ENCODE results near the gene ARHGAP28.

Gene ARHGAP28

DNA sequence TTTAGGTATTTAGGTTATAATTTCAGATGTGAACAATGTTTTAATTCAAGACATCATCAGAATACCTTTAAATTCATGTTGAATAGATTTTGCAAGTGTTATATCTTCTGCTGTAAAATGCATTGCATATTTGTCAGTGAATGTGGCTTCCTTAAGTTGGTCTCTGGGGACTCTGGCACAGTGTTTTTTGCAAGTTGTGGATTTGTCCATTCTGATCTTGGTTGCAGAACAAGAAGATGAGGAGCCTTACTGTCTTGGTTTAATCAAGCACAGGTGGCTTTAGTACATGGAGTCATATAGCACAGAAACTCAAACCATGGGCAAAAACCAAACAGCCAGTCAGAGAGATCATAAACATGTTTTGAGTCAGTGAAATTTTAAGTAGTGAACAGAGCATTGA lies 135.7 kb downstream of the ARHGAP28 start:
- in situ Hi-C loops (cut with HindIII; ENCODE audit: low sequenced_read_pairs) = no loop called here

DNA sequence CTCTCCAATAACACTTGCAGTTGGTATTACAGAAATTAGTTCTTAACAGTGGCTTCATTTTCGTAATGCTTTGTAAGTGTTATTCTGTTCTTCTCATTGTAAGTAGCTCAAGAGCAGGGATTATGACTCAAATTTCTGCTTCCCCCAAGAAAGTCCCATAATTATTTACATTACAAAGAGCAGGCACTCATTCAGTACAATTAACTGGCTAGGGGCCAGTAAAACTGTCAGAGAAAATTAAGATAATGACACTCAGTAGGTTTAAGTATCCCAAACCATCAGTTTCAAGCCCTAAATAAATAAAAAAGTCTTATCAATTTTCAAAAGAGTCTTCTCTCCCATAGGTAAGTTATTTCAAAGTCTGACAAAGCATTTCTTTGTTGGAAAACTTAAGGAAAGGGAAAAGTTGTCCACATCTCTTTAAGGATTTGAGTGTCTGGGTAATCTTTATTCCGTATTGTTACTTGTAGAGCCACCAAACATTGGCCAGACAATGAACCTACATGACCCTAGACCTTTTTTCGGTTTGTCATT lies 137.1 kb downstream of the ARHGAP28 start:
- in situ Hi-C loops (cut with HindIII; ENCODE audit: low sequenced_read_pairs) = no loop called here

DNA sequence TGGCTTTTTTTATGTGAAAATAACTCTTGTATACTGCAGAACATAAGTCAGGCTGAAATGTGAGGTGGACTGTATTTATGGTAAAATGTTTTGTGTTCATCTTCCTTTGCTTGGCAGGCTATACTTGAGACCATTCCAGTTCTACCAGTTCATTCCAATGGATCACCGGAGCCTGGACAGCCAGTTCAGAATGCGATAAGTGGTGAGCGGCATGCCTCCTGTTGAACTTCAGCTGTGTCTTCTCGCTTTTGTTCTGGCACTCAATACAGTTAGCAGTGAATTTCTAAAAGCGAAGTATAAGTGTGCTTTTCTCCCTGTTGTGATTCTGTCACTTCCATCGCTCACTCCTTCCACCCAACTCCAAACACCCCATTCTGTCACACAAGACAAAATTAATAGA lies 138.5 kb downstream of the ARHGAP28 start:
- in situ Hi-C loops (cut with HindIII; ENCODE audit: low sequenced_read_pairs) = no loop called here

DNA sequence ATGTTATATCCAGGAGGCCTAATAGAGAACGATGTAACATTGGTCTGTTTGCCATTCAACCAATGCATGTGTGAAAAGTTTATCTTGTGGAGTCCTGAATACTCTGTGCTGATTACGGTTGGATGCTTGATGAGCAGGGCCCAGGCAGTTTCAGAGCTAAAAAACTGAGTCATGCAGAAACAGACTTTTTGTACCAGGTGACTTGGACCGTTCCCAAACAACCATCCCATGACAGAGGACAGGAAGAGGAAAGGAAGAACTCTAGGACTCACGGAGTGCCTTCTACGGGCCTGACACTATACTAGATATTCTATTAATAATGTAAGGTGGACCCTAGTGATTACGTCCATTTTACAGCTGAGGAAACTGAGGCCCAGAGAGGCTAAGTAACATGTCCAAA lies 142.1 kb downstream of the ARHGAP28 start:
- in situ Hi-C loops (cut with HindIII; ENCODE audit: low sequenced_read_pairs) = no loop called here

DNA sequence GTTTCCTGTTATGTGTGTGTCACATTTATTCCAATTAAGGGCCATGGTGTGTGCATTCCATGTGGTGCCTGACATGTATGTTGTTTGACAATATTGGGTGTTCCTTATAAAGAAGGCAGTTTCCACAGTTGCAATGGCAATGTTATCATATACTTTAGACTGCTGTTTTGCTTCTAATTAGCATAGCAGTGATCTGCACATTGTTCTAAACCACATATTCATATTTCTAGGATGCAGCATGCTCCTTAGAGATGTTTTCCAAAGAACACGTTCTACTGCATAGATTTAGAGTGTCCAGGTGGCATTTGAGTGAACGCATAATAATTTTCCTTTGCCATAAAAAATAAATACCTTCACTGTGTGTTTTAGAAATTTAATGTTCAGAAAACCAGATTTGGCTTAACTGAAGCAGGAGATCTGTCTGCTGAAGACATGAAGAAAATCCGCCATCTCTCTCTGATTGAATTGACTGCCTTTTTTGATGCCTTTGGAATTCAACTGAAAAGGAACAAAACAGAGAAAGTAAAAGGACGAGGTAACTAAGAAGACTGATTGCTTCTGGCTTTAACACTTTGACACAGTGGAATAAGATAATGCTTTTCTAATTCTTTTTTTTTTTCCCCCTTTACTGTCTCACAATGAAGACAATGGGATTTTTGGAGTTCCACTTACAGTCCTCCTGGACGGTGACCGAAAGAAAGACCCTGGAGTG lies 143.7 kb downstream of the ARHGAP28 start:
- in situ Hi-C loops (cut with HindIII; ENCODE audit: low sequenced_read_pairs) = no loop called here

DNA sequence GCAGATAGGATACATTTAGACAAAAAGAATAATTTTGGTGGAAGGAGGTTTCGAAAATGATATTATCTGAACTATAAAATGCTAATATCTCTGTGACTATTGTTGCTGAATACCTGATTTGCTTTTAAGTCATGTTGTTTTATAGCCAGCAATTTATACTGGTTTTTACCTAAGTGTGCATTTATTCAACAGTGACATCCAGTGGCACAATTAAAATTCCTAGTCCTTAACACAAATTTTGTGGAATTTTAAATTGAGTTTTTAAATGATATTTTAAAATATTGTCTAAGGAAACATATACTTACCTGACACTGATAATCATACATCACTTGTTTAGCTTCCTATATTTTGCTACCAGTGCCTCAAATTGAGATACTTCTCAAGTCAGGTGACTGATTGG lies 144.8 kb downstream of the ARHGAP28 start:
- in situ Hi-C loops (cut with HindIII; ENCODE audit: low sequenced_read_pairs) = no loop called here

DNA sequence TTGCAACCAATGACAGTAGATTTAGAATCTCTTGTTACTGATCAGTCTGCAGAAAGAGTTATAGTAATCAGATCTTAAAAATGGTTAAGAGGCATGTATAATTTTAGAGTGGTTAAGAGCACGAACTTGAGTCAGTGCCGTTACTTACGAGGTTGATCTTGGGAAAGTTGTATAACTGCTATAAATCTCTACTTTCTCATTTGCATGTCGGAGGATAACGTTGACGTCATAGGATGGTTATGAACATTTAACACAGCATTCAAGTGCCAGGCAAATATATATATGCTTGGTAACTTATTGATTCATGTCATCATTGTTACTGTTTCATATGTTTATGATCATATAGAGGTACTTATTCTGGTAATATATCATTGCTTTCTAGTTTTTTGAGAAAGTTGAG lies 146.2 kb downstream of the ARHGAP28 start:
- in situ Hi-C loops (cut with HindIII; ENCODE audit: low sequenced_read_pairs) = loop anchor here (25.0 kb wide), 1 partner anchor 163 kb away; no protein-coding TSS in a partner anchor

DNA sequence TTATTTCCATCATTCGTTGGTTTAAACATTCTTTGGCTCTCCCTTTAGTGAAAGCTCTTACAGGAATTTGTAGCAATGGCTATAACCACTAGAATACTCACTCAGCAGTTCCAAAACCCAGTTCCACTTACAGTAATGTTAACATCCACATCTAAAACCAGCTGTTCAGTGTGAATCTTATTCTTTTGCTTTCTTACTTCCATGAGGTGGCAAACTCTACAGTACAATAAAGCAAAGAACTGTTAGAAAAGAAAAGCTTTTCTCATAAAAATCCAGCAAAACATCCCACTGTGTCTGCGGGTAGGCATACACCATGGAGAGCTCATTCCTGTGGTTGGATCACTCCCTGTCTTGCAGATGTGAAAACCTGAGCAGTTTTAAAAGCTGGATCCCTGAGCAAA lies 147.1 kb downstream of the ARHGAP28 start:
- in situ Hi-C loops (cut with HindIII; ENCODE audit: low sequenced_read_pairs) = loop anchor here (25.0 kb wide), 1 partner anchor 164 kb away; no protein-coding TSS in a partner anchor

DNA sequence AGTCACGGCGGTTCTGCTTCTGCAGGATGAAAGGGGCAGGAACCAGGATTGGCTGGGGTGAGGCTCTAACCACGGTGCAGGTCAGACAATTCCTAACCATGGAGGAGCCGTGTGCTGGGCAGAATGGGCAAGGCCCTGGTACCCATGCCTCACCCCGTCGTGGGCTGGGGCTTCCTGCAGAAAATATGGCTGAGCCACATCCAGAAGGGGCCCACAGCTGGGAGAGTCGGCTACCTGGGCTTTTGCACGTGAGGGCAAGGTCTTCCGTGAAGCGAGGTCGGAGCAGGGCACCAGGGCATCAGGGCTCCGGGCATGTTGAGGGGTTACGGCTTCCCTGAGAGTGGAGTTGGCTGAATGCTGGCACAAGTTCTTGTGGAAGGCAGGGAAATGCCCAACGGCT lies 147.8 kb downstream of the ARHGAP28 start:
- in situ Hi-C loops (cut with HindIII; ENCODE audit: low sequenced_read_pairs) = loop anchor here (25.0 kb wide), 1 partner anchor 165 kb away; no protein-coding TSS in a partner anchor

DNA sequence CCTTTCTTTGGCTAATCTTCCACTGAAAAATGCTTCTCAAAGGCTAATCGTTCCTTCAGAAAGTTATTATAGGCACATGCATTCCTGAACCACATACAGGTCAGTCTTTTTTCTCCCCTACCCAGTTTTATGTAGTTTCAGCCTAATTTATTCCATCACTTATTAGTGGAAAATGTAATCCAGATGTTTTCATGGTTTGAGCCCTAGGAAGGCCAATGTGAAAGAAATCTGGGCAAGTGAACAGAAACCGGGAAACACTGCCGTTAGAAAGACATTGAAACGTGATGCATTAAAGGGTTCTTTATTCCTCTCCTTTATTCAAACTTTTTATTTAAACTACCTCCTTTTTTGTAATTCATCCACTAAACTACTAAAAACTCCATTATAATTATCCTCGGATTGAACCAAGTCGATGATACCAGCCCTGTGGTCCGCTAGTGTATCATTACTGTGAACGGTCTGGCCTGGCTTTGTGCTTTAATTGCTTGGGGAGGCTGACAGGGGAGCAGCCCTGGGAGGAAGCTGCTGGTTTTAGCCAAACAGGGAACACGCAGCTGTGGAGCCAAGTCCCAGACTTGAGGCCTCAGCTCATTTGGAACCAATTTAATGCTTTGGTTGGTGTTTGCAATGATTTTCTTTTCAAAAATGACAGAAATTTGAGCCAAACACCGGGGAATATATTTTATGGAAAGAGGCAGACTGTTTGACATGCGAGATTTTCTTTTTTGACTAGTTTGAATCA lies 149.2 kb downstream of the ARHGAP28 start:
- in situ Hi-C loops (cut with HindIII; ENCODE audit: low sequenced_read_pairs) = loop anchor here (25.0 kb wide), 1 partner anchor 166 kb away; no protein-coding TSS in a partner anchor

DNA sequence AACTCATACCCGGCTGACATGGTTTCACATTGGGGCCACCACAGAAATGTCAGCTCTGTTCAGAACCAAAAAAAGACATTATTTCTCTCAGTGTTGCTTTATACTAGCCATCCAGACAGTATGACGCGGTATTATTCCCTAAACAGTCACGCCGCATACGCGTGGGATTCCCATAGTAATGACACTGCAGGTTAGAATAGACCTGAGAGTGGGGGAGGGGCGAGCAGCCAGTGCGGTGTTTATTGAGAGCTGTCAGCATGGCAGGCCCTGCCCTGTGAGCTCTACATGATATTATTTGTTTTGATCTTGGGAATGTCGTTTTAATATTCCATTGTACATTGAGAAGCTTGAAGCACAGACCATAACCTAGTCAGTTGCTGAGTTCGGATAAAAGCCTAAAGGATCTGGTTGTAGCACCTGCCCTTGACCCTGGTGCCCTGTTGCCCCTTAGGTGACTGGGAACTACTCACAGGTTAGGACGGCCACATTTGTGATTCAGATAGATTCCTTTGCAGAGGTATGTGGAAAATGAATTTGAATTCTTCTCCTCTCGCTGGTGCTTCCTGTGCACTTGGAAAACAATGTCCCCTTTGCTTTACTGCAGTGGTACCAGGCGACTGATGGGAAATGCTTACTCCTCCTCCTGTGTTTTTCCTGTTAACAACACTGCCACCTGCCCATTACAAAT lies 150.1 kb downstream of the ARHGAP28 start:
- in situ Hi-C loops (cut with HindIII; ENCODE audit: low sequenced_read_pairs) = loop anchor here (5.0 to 25.0 kb wide), 2 partner anchors 167 to 332 kb away; no protein-coding TSS in a partner anchor

DNA sequence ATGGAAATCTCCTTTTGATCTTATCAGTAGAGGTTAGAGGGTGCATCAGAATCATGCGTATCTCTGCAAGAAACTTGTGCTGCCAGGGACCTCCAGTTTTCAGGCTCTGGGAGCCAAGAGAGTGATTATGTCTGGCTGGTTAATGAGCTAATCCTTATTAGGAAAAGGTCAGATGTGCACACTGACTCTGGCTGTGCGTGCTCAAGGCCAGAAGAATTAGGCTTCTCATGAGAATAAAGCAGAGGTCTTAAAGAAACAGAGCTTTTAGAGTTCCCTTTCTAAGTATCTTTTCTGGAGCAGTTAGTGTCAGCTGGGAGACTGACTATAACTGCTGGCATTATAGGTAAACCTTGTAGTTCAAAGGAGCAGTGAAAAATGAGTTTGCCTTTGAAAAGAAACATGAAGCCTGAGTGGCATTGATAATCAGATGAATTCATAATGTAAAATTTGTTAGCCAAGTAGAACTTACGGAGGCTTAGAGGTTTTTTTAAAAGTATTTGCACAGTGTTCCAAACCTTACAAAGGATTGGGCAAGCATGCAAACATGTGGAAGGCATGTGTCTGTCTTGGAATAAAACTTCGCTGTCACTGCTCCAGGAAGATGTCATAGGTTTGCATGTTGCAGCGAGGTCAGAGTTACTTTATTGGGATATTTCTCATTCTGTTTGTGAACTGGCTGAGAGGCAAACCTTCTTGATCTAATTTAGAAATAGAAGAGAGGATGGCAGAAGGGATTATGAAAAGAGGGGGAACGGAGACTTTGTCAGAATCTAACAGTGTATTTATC lies 151.7 kb downstream of the ARHGAP28 start:
- in situ Hi-C loops (cut with HindIII; ENCODE audit: low sequenced_read_pairs) = loop anchor here (5.0 to 25.0 kb wide), 2 partner anchors 169 to 334 kb away; no protein-coding TSS in a partner anchor

DNA sequence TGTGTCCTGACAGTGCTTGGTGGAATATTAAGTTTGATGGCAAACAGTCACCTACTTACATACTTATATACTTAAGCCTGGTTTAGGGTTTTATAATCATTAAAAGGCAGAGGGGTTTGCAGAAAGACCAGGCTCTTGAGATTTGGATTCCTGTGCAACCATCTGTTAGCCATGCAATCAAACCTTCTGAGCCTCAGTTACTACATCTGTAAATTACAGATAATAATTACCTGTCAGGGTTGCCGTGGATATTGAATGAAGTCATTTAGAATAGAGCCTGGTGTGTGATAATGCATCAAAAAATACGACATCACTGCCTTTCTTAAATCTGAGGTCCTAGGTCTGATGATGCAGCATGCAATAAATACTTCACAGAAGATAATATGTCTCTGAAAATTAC lies 152.9 kb downstream of the ARHGAP28 start:
- in situ Hi-C loops (cut with HindIII; ENCODE audit: low sequenced_read_pairs) = loop anchor here (5.0 to 25.0 kb wide), 2 partner anchors 170 to 335 kb away; no protein-coding TSS in a partner anchor

DNA sequence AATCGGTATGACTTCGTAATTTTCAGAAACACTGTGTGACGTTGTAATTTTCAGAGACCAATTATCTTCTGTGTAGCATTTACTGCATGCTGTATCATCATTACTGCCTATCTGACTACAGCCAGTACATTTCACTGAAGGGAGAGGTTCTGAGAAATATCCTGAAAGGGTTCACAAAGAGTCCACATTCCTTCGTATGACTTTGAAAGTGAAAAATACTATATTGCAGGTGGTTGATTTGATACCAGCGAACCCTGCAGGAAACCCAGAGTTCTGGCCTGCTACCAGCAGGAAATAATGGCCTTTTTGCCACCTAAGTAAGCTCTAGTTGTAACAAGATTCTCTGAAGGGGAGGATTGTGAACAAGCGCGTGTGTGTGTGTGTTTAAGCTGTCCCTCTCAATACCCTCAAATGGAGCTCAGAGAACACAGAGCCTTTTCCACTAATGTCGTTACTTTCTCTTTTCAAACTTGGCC lies 155.5 kb downstream of the ARHGAP28 start:
- in situ Hi-C loops (cut with HindIII; ENCODE audit: low sequenced_read_pairs) = loop anchor here (25.0 kb wide), 1 partner anchor 173 kb away; no protein-coding TSS in a partner anchor

DNA sequence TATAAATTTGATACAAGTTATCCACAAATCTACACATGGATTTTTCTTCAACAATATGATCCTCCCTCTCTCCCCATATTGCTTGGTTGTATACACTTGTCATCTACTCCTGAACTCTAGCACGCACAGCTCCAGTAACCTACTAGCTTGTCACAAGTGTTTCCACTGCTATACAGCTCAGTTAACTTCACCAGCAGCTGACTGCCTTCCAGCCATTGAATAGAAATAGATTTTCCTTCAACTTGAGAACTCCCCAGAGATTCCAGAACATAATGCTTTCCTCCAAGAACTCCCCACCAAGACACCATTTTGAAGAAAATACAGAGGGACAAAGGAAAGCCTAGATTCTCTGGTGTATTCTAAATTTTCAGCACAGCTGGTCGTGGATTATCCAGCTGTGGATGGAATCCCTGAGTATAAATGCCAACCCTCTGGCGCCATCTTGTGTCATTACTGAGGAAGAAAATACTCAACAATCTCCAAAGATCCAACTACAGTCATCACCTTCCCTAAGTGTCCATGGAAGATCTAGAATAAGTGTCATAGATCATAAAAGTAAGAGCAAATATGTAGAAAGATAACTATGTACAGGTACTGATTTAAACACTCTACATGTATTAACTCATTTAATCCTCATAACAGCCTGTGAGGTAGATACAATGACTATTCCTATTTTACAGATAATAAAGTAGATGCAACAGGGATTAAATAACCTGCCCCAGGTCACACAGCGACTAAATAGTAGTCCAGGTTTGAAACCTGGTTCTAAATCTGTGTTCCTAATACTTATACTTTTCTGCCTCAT lies 156.7 kb downstream of the ARHGAP28 start:
- in situ Hi-C loops (cut with HindIII; ENCODE audit: low sequenced_read_pairs) = loop anchor here (25.0 kb wide), 1 partner anchor 174 kb away; no protein-coding TSS in a partner anchor

DNA sequence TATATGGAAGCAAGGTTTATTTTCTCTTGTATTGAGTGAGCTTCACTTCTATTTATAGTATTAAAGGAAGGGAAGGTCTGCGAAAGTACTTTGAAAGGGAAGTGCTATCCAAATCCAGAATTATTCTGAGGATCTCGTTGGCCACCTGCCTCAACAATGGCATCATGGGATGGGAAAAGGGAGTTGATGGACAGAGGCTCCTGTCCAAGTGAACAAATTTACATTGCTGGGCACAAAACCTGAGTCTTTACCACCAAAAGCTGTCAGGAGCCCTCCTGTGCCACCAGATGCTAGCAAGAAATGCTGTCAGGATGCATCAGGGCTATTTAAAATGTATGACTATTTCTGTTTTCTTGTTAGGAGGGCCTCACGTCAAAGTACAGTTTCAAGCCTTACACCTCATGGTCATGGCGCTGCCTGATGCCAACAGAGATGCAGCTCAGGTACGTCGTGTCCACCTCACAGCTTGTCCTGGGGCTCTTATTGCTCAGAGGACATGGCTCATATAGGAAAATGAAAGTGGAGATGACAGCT lies 157.3 kb downstream of the ARHGAP28 start:
- in situ Hi-C loops (cut with HindIII; ENCODE audit: low sequenced_read_pairs) = loop anchor here (25.0 kb wide), 1 partner anchor 175 kb away; no protein-coding TSS in a partner anchor

DNA sequence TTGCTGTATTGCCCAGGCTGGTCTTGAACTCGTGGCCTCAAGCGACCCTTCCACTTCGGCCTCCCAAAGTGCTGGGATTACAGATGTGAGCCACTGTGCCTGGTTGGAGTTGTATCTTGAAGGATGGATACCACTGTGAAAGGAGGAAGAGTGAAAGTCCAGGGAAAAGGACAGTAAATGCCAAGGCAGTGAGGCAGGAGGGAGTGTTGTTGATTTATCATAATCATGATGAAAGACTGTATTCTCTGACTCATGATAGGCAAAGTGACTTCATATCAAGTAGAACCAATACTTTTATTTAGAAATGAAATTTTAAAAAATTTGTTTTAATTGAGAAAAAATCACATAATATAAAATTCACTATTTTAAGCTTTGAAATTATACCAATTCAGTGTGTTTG lies 162.3 kb downstream of the ARHGAP28 start:
- in situ Hi-C loops (cut with HindIII; ENCODE audit: low sequenced_read_pairs) = loop anchor here (25.0 kb wide), 1 partner anchor 179 kb away; no protein-coding TSS in a partner anchor

DNA sequence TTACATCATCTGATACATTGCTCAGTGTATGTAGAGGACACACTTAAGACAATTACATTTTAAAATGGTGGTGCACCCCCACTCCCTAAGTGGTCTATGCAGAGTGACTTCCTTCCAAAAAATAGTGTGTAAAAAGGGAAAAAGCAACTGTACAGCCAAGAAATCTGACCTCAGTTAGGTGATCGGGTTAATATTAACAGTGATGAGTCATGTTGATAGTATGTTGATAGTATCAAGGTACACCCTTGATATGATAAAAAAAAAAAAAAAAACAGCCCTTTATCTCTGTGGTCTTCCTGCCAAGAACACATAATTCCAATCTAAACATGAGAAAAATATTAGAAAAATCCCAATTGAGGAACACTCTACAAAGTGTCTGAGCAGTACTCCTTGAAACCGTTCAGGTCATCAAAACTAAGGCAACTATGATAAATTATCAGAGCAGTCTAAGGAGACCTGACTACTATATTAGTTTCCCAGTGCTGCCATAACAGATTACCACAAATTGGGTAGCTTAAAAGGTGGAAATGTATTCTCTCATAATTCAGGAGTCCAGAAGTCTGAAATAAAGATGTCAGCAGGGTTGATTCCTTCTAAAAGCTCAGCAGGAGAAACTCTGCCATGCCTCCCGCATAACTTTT lies 171.9 kb downstream of the ARHGAP28 start:
- in situ Hi-C loops (cut with HindIII; ENCODE audit: low sequenced_read_pairs) = no loop called here

Data from DLD1 (cell line).